ENCODE measurements around the gene ALDH1A2.

ALDH1A2 gene

DNA sequence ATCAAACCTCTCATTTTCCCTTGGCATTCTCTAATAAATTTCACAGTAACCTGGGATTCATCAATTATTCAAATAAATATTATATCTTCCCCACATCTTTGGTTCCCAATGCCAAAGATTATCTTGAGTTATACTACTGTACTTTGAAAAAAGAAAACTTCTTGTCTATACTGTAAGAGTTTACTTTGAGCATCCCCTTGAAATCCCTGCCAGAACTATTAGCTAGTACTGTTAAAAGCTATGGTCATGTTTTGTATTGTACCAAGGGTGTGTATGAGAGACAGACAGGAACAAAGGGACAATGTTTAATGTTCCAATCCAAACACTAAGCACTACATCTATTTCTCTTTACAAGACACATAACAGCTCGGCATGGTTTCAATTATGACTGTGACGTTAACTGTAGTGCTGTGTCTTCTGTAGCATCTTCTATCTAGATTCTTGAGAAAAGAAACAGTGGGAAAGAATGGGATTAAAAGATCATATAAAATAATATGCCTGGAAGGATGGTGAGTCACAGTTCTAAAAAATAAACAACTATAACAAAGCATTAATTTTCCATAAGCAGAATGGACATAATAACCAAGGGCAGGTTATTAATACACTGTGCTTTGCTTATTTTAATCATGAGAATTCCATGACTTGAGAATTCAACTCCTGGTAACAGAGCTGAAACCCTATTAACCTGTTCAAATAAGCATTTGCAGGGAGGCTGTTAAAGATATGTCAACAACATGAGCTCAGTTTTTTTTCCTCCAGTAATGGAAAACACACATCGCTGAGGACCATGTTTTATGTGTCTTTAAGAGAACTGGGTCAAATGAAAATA lies 71.1 kb downstream of the ALDH1A2 start:
- DNase-seq (ENCODE audit: low read depth in 2 of 2): no peak

DNA sequence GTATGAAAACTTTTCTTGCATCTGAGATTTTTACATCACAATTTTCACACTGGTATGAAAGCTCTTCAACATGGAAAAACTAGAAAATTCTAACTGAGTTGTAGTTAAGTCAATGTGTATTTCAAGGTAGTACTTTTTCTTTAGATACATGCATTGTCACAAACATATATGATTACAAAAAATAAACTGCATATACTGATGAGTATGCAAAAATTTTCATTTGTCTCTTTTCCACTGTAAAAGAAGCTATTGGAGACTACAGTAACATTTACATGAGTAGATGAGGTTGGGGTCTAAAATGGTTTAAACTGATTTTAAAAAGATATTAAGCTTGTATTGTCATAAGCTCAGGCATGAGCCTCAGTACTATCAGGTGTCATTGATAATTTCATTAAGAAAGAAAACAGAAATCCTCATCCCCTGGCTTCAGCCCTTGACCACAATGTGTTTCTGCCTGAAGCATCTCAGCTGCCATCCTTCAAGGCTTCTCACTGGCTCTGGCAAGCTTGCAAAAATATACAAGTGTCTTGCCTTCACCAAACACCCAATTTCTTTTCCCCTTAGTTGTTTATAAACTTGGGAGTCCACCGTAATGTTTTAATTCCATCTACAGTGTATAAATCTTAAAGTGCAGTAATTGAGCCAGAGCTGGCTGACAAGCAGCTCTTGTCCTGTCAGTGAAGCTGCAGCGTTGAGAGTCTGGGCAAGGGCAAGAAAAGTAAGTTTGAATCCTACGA lies 71.9 kb downstream of the ALDH1A2 start:
- DNase-seq (ENCODE audit: low read depth in 2 of 2): no peak

DNA sequence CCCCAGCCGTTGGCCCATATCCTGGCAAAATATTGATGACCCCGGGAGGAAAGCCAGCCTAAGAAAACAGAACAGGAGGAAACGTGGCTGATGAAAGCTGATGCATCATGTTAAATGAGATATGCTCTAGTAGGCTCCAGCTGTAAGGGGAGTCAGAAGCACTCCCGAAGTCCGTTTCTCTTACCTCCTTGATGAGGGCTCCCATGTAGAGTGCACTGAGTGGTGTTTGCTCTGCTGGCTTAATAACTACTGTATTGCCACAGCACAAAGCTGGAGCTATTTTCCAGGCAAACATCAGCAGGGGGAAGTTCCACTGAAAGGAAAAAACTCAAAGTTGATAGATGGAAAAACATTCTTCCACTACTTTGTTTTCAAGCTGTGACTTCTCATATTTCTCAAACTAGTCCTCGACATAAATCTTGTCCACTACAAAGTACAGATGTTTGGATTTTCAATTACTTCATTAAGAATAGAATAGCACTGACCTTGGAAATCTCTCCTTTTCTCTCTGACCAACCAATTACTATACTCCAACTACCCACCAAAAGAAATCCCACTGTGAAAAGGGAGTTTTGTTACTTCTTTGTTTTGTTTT lies 72.7 kb downstream of the ALDH1A2 start:
- DNase-seq (ENCODE audit: low read depth in 2 of 2): no peak

DNA sequence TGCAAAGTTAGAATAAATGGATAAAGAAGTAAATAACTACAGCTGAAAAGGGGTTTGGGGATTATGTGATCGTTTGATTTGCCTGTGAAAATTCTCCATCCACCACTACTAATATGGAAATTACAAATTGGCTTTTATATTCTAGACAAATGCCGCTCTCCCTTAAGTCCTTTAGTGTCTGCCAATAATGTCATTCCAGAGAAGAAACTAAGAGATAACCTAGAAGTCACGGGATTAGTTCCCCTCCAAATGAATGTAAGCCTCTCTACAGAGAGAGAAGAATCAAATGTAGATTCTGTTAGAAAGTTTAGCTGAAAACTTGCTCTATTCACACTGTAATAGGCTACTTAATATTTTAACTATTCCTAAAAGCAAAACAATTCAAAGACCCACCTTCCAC lies 92.0 kb downstream of the ALDH1A2 start:
- no peak for DNase-seq (ENCODE audit: low read depth in 2 of 2)

GRCh38 chr15:57972864-57973263 lies 92.6 kb downstream of the ALDH1A2 start:
- DNase-seq (ENCODE audit: low read depth in 2 of 2): no peak

GRCh38 chr15:57969996-57970395 lies 95.5 kb downstream of the ALDH1A2 start:
- DNase-seq (ENCODE audit: low read depth in 2 of 2): no peak

DNA sequence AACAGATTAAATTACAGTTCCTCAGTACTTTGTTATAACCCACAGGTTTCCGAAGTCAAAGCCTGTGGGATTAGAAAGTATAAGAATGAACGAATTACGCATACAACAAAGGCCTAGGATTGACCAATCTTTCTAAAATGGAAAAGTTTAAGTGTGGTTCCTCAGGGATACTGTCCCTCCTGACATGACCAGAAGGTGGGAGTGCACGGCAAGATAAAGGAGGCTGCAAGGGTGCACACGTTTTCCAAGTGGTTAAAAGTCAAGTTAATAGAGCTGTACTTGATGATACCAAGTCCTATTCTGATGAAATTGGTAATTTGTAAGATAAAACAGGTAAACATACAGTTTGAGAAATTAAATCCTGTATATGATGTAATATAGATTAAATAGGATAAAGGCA lies 96.2 kb downstream of the ALDH1A2 start:
- DNase-seq (ENCODE audit: low read depth in 2 of 2): no peak

- no peak for DNase-seq (ENCODE audit: low read depth in 2 of 2)
Observed at GRCh38 chr15:57962887-57963286, 102.6 kb downstream of the ALDH1A2 start.

GRCh38 chr15:57961919-57962318 lies 103.6 kb downstream of the ALDH1A2 start:
- no peak for DNase-seq (ENCODE audit: low read depth in 2 of 2)

GRCh38 chr15:57957113-57957512 lies 108.4 kb downstream of the ALDH1A2 start:
- no peak for DNase-seq (ENCODE audit: low read depth in 2 of 2)

GRCh38 chr15:57953874-57954273 lies 111.6 kb downstream of the ALDH1A2 start:
- no peak for DNase-seq (ENCODE audit: low read depth in 2 of 2)

- no peak for DNase-seq (ENCODE audit: low read depth in 2 of 2)
Observed at GRCh38 chr15:57951328-57951932, 114.1 kb downstream of the ALDH1A2 start.

DNA sequence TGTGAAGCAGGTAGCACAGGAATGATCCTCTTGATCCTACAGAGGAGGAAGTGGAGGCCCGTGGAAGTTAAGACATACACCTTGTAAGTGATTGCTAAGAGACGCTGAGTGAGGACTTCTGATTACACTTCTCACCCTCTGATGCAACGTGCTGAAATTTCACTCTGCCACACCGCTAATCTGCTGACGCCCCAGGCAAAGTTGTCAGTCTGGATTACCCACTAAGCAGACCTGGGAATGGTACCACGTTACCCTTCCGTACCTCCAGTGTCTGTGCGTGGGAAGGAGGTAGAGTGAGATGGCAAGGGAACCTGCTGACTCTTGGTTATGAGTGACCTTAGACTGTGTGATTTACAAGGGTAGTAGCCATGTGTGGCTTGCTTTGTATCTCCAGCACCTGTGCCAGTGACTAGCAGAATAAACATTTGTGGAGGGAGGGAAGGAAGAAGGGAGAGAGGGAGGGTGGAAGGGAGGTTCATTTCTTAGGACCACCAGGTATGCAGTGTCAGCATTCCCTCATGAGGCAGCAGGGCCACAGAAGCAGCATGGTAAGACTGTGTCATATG lies 115.0 kb downstream of the ALDH1A2 start:
- DNase-seq (ENCODE audit: low read depth in 2 of 2): no peak

DNA sequence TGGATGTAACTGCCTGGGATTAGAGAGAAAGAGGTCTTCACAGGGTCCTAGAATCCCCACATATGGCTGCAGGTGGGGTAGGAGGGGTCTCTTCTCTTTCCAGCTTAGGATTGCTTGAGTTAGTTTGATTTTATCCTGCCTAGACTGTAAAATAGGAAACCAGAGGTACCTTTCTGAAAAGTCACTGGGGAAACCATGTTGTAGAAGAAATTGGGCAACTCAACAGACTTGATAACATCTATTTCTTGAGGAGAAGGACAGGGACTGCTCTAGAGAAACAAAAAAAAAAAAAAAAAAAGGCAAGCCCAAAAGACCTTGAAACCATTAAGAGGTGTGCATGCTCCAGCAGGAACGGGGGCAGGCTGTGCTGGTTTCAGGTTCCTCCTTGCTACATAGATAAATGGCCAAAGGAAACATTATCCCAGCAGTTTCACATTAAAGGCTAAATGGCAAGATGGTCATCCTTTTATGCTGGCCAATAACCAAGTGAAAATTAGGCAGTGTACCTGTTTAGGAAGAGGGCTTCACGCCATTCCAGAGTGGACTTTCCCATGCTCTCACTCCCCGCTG lies 116.1 kb downstream of the ALDH1A2 start:
- DNase-seq (ENCODE audit: low read depth in 2 of 2): no peak

DNA sequence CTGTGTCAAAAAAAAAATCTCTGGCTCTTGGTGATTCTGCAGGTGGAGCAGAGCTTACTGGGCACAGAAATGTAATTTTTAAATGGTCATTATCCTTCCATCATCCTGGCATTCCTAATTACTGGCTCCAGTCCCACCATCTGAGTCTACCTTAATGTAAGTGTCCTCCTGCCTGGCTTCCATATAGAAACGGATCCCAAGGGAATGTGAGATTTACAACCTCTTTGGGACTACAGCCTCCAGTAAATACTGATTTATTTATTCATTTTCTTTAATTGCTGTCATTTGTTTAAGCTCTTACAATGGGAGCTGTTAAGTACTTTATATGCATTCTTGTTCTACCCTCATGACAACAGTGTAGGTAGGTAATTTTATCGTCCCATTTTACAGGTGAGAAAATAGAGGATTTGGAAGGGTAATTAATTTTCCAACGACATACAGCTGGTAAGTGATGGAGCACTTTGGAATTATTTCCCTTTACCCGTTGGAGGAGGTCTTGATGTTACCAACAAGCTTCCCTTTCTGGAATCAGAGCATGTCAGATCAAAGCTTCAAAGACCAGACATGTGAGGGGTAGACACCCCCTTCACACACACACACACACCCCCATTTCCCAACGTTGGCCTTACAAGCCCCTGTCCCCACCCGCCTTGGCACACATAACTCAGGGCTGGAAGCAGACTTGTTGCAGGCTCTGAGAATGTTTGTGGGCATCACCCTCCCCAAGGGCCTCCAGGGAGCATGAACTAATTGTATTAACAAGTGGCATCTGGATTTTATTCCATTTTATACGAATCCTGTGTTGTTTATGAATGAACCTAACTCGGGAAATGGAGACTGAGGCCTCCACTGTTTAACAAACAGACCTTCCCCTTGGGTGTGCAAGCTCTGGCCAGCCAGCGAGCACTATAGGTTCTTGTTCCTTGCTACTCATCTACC lies 116.9 kb downstream of the ALDH1A2 start:
- DNase-seq (ENCODE audit: low read depth in 2 of 2): no peak

DNA sequence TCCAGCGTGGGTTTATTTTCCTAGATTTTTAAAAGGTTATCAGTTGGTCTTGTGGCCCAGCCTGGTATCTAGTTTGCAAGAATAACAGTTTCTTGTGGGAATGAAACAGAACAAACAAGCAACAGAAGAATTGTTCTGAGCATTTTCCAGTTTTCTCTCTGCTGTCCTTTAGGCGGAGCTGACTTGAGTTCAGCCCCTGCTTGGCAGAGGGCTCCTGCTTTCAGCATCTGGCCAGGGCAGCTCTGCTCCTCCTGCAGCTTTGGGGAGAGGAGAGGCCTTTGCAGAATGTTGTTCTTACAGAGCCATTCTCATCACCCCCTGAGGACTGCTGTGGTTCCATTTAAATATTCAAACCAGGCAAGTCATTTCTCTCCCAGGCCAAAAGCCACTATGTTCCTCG lies 117.7 kb downstream of the ALDH1A2 start:
- no peak for DNase-seq (ENCODE audit: low read depth in 2 of 2)

- DNase-seq (ENCODE audit: low read depth in 2 of 2): no peak
Observed at GRCh38 chr15:57947282-57947681, 118.2 kb downstream of the ALDH1A2 start.

GRCh38 chr15:57946491-57947048 lies 118.9 kb downstream of the ALDH1A2 start:
- DNase-seq (ENCODE audit: low read depth in 2 of 2): no peak

DNA sequence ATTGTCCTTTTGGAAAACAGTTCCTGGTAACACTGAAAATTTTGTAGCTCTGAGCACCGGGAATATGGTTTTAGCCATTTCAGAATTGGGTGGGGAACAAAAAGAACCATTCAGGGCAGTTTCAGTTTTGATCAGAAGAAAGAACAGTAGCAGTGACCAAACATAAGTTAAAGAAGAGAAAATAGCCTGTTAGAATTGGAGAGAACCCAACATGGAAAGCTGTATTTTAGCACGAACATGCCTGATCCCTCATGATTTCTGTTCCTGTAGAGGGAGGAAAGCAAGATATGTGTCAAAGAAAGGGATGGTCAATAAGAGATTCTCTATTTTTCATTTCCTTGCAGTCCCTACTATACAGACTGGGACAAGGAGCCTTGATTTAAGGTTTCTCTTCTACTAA lies 119.9 kb downstream of the ALDH1A2 start:
- DNase-seq (ENCODE audit: low read depth in 2 of 2): no peak

- DNase-seq (ENCODE audit: low read depth in 2 of 2): no peak
Observed at GRCh38 chr15:57943754-57944420, 121.6 kb downstream of the ALDH1A2 start.

Data from stimulated activated CD4-positive, alpha-beta T cell treated with anti-CD3 and anti-CD28 coated beads, Interleukin-12 subunit alpha, Interleukin-12 subunit beta, amount 100 ng/mL, for 24 hours (primary cell).